ENCODE measurements around the gene ECHS1. TPM values are rescaled to one million over a fixed set of nuclear protein-coding genes. Genes with fewer than 3 reads are reported as not detected.

The ECHS1 gene
- polyA plus RNA-seq, 3 donors = 34.6 to 102 (median 85.1) TPM

GRCh38 chr10:133366751-133367150 lies 6.4 kb downstream of the ECHS1 start:
- H4K20me1 ChIP-seq (ENCODE audit: insufficient read depth, low read length) = no peaks in the 10 kb centered on the region
- no peak for TF ChIP-seq CTCF (IDR thresholded peaks at IDR 0.05)
- intact Hi-C loops (cut with micrococcal nuclease) = no loop called here
- no peak overlapping the region for H2AFZ ChIP-seq (ENCODE audit: insufficient read depth, low read depth, low read length, poor library complexity, severe bottlenecking)
- Mint-ChIP-seq H3K4me1 (no peaks in the 10 kb centered on the region), H3K27me3 (ENCODE audit: low read depth in 3 of 3) (peaks cover 0 to 2% (median 2%) of the 10 kb centered on the region in 3 donors), H3K27ac (no peak overlapping the region), H3K4me3 (no peak overlapping the region), H3K36me3 (peaks cover 67 to 88% of the 10 kb centered on the region in 2 donors), H3K9me3 (no peaks in the 10 kb centered on the region)
- no peak for DNase-seq
- no peaks in the 10 kb centered on the region for H3K79me2 ChIP-seq (ENCODE audit: insufficient read depth, low read length)
- no peak overlapping the region for H3K9ac ChIP-seq (ENCODE audit: insufficient read depth, low read length, poor library complexity, severe bottlenecking)
- H3K4me2 ChIP-seq (replicated peaks; ENCODE audit: extremely low read depth, low read length, poor library complexity, severe bottlenecking) = no peak overlapping the region
- no peaks in the 10 kb centered on the region for H3K4me1 ChIP-seq (ENCODE audit: control insufficient read depth in 1 of 2, insufficient read depth in 2 of 2, low read length in 2 of 2)
- H3K9me3 ChIP-seq (replicated peaks in 1 of 2; ENCODE audit: control insufficient read depth in 1 of 2, insufficient read depth in 1 of 2, low read length in 2 of 2) = no peaks in the 10 kb centered on the region
- 97% methylated on average over 13 of the region's 13 CpGs for WGBS (ENCODE audit: insufficient coverage)
- H3K27me3 ChIP-seq (ENCODE audit: control insufficient read depth in 2 of 2, insufficient read depth in 2 of 2, low read length in 2 of 2) = no peaks in the 10 kb centered on the region
- H3K27ac ChIP-seq (ENCODE audit: low read depth in 1 of 2, low read length in 2 of 2) = no peak overlapping the region
- peaks cover 73 to 85% of the 10 kb centered on the region in 2 donors for H3K36me3 ChIP-seq (replicated peaks in 1 of 2; ENCODE audit: control insufficient read depth in 1 of 2, insufficient read depth in 2 of 2, low read length in 2 of 2)
- no peak overlapping the region for H3K4me3 ChIP-seq (replicated peaks in 1 of 3; ENCODE audit: low read depth in 2 of 3, low read length in 3 of 3)

- no peak for TF ChIP-seq CTCF (IDR thresholded peaks at IDR 0.05)
- H3K4me3 ChIP-seq (replicated peaks in 1 of 3; ENCODE audit: low read depth in 2 of 3, low read length in 3 of 3) = no peak overlapping the region
- Mint-ChIP-seq H3K27ac (no peak overlapping the region), H3K4me3 (no peak overlapping the region), H3K27me3 (ENCODE audit: low read depth in 3 of 3) (peaks cover 0 to 2% (median 0%) of the 10 kb centered on the region in 3 donors), H3K36me3 (peaks cover 71 to 87% of the 10 kb centered on the region in 2 donors), H3K4me1 (no peaks in the 10 kb centered on the region), H3K9me3 (no peaks in the 10 kb centered on the region)
- H2AFZ ChIP-seq (ENCODE audit: insufficient read depth, low read depth, low read length, poor library complexity, severe bottlenecking) = no peak overlapping the region
- intact Hi-C loops (cut with micrococcal nuclease) = no loop called here
- no peaks in the 10 kb centered on the region for H3K27me3 ChIP-seq (ENCODE audit: control insufficient read depth in 2 of 2, insufficient read depth in 2 of 2, low read length in 2 of 2)
- no peak overlapping the region for H3K4me2 ChIP-seq (replicated peaks; ENCODE audit: extremely low read depth, low read length, poor library complexity, severe bottlenecking)
- peaks cover 73 to 86% of the 10 kb centered on the region in 2 donors for H3K36me3 ChIP-seq (replicated peaks in 1 of 2; ENCODE audit: control insufficient read depth in 1 of 2, insufficient read depth in 2 of 2, low read length in 2 of 2)
- H3K9me3 ChIP-seq (replicated peaks in 1 of 2; ENCODE audit: control insufficient read depth in 1 of 2, insufficient read depth in 1 of 2, low read length in 2 of 2) = no peaks in the 10 kb centered on the region
- no peaks in the 10 kb centered on the region for H3K79me2 ChIP-seq (ENCODE audit: insufficient read depth, low read length)
- H3K27ac ChIP-seq (ENCODE audit: low read depth in 1 of 2, low read length in 2 of 2) = no peak overlapping the region
- no peak for DNase-seq
- no peaks in the 10 kb centered on the region for H4K20me1 ChIP-seq (ENCODE audit: insufficient read depth, low read length)
- H3K4me1 ChIP-seq (ENCODE audit: control insufficient read depth in 1 of 2, insufficient read depth in 2 of 2, low read length in 2 of 2) = no peaks in the 10 kb centered on the region
- WGBS (ENCODE audit: insufficient coverage) = 88% methylated on average over 17 of the region's 17 CpGs
- H3K9ac ChIP-seq (ENCODE audit: insufficient read depth, low read length, poor library complexity, severe bottlenecking) = no peak overlapping the region
Measured at GRCh38 chr10:133366130-133366478, 7.0 kb downstream of the ECHS1 start.

Data from CD14-positive monocyte (primary cell).